HG03575 (cell line): ENCODE measurements around the gene RPS6KA2.
"Not testable (repeated sequence)": the region's sequence is repeated elsewhere in the genome, so short reads cannot be mapped to it uniquely, and the experiment has no call there.

ENCODE experiments used
- ATAC-seq: cut with Tn5 transposase; IDR thresholded peaks from one replicate; pipeline ENCODE4 v1.9.1; 2021; ENCODE audit not compliant: unreplicated experiment, insufficient number of reproducible peaks, low FRiP score; ENCODE audit errors: extremely low read depth

RPS6KA2 gene

DNA sequence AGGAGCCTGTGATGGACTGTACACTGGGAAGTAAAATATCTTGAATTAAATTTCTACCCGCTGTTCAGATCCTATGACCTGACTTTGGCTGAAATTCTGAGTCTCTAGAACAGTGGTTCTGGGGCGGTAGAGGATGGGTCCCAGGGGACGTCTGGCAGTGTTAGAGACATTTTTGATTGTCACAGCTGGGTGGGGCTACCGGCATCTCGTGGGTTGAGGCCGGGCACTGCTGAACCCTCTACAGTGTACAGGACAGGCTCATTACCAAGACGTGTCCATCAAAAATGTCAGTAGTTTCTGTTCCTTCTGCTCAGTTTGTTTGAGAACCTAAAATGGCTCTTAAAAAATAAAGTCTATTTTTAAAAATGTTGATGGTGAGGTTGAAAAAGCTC is 11.5 kb upstream of the RPS6KA2 start:
- no peak for ATAC-seq

DNA sequence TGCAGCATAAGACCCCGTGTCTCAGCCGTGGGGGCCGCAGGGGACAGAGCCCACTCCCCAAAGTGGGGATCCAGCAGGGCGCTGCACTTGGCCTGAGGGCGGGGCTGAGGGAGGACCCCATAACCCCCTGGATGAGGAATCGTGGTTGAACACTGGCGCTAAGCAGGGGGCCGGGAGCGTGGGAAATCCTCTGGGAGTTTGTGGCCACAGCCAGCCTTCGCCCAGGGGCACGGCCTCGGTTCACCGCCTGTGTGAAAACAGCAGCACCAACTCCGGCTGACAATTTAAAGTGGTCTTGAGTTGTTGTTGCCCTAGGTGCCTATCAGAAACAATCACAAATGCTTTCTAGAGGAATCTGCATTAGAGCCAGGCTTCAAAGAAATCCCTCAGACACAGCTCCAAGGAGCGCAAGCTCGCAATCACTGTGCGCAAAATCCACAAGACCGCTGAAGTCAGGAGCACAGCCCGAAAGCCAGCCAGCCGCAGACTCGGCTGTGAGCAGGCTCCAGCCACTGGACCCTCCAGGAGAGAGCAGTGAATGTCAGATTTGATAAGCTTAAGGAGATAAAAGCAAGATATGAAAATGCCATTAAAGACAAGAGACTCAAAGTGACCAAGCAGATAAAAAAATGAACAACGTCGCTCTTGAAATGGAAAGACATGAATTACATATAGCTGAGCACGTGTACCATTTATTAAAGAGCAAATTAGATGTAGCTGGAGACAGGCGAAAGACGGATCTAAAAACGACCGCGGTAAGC is 10.9 kb upstream of the RPS6KA2 start:
- no peak for ATAC-seq

DNA sequence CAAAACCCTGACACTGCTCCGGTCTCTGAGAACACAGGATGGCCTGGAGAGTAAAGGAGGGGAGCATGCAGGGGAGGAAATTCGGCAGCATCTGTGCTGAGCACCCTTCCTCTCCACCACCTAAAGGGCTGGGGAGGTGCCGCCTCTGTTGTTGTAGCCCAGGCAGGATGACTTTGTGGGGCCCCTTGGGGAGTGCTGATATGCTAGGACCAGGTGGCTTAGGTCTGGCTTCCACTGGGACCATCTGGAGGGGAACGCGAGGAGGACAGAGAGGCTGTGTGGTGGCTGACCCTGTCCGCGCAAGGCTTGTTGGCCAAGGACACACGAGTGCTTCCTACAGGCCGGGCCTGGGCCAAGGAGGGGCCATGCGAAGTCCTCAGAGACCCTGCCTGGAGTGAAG is 9.9 kb upstream of the RPS6KA2 start:
- no peak for ATAC-seq

DNA sequence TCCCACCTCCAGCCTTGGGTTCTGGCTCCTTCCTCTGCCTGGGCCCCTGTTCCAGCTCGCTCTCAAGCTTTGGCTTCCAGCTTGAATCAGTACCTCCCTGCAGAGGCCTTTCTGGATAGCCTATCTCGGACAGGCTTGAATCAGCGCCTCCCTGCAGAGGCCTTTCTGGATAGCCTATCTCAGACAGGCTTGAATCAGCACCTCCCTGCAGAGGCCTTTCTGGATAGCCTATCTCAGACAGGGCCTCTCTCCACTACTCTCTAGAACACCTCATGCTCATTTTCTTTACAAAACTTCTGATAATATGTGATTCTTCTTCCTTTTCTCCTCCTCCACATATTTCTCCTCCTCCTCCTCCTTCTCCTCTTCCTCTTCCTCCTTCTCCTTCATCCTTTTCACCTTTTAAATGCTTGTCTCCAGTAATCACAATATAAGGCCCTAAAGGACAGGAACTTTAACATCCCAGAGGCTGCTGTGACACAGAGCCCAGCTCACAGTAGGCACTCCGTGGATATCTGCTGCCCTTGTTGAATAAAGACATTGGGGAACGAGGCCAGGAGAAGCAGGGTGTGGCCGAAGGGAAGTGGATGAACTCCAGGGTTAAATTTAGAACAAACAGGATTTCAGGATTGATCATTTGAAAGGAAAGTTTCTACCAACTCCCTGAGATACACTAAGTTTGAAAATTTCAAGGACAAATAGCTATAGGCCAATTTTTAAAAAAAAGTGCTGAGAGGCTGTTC is 9.3 kb upstream of the RPS6KA2 start:
- no peak for ATAC-seq

DNA sequence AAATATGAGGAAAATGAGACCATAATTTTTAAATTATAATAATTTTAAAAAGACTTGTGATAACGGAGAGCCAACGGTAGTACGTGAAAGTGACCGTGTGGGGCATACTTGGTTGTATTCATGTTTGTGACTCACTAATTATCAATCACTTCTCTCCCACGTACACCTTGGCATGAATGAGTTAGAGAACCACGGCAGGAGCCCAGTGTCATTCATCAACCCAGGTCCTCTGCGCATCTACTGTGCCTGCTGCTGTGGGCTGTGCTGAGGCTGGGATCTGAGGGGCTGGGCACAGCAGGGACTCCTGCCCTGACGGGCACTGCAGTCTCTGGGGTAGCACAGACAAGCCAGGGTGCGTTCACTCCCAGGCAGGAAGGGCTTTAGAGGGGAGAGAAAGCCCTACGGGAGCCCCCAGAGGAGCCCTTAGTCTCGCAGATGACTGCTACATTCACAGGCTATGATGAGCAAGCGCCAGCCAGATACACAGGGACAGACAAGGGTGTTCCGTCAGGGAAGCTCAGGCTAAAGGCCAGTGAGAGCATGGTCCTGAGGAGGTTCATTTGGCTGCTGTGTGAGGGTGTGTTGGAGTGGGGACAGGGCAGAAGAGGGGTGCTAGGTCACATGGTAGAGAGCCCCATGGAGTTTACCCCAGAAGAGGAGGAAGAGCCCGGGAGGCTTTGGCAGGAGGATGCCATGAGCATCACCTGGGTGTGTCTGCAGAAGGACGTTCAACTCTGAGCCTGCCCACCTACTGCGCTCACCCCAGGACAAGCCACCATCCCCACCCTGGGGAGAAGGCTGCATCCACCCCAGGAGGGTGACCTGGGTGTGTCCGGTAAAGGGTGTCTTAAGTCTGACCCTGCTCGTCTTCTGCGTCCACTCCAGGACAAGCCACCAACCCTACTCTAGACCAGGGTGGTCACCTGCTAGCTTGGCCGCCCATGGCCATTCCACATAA is 8.2 kb upstream of the RPS6KA2 start:
- no peak for ATAC-seq

DNA sequence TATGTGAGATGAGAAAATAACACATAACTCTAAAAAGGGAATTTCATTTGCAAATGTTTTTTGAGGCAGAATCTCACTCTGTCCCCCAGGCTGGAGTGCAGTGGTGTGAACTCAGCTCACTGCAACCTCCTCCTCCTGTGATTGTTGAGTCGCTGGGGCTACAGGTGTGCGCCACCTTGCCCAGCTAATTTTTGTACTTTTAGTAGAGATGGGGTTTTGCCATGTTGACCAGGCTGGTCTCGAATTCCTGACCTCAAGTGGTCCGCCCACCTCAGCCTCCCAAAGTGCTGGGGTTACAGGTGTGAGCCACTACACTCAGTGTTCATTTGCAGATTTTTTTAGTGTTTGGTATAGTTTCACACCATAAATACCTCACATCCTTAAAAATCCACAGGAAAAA is 7.5 kb upstream of the RPS6KA2 start:
- not testable (repeated sequence) for ATAC-seq

DNA sequence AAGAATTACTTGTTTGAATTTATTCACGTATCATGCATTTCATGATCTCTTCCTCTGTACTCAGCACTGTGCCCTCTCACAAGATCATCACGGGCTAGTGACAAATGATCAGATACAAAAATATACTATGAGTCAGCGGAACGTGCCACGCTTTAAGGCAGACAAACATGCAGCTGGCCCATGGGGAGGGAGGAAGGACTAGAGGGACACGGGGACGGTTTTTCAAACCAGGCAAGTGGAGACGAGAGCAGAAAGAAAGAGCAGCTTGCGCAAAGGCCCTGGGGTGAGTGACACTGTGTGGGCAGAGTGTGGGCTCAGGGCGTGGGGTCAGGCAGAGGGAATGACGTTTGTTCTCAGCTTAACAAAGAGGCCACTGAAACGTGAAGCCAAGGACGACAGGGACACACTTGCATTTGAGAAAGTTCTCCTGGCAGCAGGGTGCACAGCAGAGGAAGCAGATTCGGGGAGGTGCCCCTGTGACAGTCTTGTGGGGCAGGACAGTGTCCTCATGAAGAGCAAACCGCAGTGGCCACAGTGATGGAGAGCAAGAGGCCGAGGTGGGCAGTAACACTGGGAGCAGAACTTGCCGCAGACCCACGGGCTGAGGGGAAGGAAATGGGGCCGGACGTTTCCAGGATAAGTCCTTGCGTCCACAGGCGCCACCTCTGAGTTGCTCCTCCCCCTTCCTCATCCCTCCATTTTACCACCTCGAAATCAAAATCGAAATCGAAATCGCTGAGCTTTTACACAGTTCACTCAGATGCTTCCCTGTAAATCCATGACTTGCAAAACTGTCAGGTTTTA is 6.9 kb upstream of the RPS6KA2 start:
- no peak for ATAC-seq

DNA sequence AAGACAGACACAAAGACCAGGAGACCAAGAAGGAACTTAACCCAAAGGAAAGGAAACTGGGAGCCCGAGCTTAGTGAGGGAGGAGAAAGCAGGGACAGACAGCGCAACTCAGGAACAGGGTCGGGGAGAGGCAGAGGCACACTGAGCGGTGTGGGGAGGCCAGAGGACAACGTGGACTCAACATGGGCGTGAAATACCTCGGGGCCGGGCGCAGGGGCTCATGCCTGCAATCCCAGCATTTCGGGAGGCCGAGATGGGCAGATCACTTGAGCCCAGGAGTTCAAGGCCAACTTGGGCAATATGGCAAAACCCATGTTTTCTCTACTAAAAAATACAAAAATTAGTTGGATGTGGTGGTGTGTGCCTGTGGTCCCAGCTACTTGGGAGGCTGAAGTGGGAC is 5.7 kb upstream of the RPS6KA2 start:
- no peak for ATAC-seq

DNA sequence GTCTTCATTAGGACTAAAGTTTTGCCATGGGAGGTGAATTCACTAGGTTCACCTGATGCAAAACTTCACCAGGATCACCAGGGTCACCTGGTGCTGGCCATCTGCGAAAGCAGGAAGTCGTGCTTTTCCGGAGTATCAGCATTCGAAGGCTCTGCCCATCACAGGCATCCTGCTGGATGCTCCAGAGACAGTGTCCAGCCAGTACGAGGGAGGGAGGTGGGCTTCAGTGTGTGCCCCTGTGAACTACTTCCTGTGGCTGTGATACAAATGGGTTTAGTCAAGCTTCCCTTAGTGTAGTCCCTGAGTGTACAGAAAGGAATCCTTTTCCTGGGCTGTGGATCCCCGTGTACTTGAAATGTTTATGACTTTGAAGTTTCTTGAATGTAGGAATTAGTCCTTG is 3.4 kb upstream of the RPS6KA2 start:
- no peak for ATAC-seq

DNA sequence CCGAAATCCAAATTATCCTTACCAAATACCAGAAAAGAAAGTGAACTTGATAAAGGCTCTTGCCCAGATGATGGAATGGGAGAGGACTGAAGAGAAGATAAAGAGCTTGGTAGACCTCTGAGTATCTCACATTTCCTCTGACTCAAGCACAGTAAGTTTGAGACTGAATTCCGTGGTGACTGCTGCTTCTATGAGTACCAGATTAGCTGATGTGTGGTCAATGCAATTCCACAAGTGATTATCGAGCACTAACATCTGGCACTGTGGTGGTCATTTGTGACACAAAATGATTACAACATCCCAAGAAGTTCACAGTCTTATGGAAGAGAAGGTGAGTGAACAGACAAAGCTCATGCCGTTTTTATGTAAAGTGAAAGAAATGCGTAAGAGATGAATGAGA is 2.6 kb upstream of the RPS6KA2 start:
- no peak for ATAC-seq

DNA sequence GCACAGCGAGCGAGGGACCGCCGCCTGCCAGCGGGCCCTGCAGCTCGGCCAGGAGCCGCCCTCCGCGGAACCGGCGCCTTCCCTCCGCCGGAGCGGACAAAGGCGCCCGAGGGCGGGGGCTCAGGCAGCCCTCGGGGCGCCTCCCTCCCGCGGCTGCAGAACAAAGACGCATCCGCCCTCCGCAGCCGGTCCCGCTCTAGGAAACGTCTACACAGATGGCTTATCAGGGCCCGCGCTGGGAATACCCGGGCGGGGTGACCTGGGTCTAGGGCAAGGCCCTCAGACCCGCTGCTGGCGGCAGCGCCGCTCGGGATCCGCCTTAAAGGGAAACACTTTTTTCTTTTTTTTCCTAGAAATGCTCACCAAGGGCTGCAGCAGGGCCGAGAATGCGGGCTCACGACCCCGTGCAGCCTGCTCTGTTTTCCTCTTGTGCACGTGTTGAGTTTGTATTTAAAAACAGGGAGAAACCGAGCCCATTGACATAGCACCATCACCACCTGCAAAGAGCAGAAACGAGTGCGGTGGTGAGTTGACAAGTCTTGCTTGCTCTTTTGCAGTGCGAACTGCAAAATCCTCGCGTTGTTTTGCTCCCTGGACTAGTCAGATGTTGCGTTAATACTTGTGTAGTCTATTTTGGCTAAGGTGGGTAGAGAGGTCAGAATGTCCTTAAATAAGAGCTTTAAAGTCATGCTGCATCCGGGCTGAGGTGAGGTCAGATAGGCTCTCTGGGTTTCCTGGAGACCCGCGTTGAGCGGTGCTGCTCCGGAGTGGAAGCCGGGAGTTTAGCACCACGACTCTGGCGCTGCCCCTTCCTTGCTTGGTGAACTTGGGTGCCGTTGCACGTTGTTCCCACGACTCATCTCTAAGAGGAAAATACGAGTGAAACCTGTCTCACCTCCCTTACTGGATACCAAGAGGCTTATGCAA is 1.1 kb upstream of the RPS6KA2 start:
- ATAC-seq = no peak

DNA sequence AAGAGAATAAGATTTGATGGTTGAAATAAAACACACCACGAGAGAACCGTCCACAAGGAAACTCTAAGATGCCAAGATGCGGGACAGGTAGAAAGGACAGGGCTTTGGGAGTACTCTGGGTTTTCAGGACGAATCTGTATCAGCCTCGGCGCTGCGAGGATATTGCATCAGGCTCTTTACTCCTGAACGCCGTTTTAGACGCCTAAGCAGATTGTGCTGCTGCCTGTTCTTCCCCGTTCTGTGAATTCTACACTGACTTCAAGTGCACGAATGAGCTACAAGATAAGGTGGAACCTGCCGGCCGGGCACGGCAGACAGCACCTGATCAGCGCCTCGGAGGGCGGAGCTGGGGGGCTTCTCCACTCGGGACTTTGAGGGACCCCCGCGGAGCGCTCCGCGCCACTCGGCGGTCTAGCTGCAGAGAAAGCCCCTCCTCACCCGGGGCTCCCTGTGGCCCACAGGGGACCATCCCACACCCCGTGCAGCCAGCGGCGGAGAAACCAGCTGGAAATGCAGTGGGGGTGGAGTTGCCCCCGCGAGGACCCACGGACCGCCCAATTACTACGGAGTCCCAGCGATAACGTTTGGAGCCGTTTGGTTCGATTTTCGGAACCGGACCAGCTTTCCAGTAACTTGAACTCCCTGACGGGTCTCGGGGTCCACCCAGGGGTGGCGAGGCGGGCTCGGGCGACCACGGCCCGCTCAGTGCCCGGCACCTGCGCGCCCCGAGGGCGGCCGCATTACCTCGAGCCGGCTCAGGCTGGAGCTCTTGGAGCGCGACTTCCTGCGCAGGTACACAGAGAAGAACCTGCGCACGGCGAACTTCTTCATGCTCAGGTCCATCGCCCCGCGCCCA is 646 bp downstream of the RPS6KA2 start:
- ATAC-seq = no peak

DNA sequence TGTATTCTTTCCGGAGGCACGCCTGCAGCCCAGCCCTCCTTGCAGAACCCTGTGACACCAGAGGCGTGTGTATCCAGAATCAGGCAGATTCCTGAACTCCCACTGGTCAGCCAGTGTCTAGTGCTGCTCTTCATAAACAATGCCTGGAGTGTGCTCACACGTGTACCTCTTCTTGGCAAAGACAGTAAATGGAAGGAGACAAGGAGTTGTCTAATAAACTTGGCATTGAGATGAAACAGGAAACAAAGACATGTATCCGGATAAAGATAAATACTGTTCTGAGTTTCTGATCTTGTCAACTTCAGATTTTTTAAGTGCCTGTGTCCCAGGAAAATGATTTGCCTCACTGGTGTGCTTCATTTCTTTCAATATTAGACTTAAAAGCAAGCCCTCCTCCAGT is 1.7 kb downstream of the RPS6KA2 start:
- ATAC-seq = no peak

DNA sequence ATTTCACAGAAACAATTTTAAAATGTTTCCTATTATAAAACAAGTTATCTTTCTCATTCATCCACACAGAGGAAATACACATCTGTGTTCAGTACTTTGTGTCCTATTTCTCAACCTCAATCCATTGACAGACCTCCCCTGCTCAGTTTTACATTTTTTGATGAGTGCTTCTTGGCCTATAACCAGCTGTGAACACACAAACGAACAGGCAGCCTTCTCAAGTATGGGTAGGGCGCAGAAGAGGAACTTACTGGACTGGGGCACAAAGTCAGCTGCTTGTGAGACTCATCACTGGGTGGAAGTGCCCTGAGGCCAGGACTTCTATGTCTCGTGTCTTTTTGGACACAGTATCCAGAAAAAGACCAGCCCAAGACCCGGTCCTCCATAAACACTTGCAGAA is 2.8 kb downstream of the RPS6KA2 start:
- ATAC-seq = no peak

DNA sequence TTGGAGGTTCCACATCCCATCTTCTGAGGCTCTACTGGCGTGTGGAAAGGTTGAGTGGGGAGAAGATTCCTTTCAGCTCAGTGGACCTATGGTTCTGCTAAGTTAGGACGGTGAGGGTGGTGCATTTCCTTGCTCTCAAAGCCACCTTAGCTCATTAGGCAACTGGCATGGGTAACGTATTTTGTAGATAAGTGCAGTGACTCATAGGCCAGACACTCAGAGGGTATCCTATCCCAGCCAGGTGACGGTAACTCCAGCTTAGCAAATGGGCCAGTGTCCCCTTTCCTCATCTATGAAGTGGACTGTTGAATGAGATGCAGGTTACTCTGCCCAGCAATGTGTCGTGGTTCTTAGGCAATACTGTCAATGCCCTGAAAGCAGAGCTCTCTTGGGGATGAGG is 3.7 kb downstream of the RPS6KA2 start:
- no peak for ATAC-seq

DNA sequence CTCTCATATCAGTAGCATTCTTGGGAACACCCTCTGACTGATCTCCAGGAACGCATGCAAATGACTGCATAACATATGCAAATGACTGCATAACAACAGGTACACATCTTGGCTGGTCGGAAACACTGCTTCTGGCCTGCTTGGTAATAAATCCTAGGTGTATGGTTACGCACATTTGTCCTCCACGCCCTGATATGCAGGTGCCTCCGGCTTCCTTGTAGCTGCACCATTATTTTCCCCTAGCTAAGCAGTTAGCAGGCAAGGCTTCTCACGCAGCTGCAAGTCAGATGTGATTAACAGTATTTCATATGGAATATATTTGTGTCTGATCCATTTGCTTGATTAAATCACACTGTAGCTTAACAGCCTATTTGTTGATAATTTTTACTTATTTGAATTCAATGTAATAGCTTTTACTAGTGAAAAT is 5.9 kb downstream of the RPS6KA2 start:
- no peak for ATAC-seq

DNA sequence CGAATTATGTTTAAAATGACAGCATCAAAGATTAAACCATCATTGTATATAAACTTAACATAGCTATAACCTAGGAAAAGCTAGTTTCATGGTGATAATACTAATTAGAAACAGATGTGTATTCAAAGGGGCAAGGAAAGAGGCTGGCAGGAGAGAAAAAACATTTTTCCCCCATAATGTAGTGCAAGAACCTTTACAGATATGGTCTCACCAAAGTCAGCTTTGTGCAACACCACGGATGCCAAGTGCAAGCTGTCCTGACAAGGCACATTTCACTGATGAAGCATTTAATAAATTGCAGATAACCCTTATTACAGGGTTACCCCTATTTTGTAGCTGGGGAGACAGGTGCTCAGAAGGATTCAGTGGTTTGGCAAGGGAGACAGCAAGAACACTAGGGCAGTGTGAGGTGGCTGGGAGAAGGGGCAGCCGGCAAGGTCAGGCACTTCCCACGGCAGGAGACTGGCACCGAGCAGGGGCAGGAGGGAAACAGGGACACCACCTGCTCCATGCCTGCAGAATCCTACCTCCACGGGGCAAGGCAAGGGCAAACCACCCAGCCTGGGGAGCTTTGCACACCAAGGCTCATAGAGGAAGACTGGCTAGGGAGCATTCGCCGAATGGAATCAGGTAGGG is 6.5 kb downstream of the RPS6KA2 start:
- no peak for ATAC-seq
